NCI-H2196 (cell line): ENCODE measurements around the gene LGALS4.
"Not testable (repeated sequence)": the region's sequence is repeated elsewhere in the genome, so short reads cannot be mapped to it uniquely, and the experiment has no call there.

Experiments used
- DNase-seq: peaks from one replicate; lab custom pipeline; 2025; ENCODE audit not compliant: unreplicated experiment; lab: John Stamatoyannopoulos, UW

Gene LGALS4

DNA sequence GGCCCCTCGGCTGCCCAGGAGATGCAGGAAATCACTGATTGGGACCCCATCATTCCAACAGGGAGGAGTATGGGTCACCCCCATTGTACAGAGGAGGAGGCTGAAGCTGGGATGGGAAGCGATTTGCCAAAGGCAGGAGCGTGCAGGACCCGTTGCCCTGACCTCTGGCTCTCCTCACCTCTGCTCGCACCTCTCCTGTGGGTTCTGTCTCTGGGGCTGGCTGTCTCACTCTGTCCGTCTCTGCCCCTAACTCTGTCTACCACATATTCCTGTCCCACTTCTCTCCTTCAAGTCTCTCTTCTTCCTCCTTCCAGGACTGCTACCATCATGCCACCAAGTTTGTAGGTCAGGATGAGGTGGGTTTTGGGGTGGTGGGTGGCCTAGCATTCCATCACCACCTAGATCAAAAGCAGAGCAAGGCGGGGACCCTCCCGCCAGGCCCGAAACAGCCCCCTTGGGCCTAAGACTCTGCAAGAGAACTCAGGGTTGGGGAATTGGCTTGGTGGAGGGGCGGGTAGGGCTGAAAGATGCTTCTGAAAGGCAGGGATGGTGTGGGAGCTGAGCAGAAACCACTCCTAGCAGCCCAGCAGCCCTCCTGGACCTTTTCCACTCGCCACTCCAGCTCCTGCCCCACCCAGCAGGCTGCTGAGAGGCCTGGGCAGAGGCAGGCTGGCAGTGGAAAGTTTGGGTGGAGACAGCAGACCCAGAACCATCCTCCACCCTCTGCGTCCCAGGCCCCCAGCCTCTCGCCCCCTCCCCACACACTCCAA is 38.4 kb downstream of the LGALS4 start:
- no peak for DNase-seq

DNA sequence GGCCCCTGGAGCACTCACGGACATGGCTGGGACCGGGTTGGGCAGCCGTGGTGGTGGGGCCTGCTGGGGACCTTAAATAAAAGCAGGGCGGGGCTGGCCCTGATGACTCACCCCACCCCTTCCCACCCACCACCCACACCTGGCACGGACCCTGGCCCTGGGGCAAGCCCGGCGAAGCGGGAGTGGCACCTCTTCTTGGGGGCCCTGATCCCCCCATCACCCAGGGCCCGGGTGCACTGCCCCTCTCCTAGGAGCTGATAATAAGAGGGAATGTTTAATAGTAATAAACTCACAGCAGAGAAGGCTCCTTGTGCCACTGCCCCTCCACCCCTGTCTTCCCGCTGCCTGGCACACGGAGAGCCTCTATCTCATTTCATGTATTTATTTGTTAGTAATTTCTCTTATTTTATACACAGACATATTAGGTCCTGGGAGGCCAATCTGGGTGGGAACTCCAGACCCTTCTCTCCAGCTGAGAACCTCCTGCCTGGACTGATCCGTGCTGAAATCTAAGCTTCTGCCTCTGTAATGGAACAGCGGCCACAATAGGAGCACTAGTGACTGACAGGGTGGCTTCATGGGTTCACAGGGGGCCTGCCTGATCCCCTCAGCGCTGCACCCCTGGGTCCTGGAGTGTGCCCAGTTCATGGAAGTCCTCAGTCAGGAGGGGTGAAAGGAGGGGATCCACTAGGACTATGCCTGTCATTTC is 39.1 kb downstream of the LGALS4 start, which contains the start of gene LGALS7:
TSS of gene LGALS7 (minus strand) at position 49 of the 709 bp plus-strand sequence. CDS start at position 24, 25 bp downstream.
- no peak for DNase-seq

DNA sequence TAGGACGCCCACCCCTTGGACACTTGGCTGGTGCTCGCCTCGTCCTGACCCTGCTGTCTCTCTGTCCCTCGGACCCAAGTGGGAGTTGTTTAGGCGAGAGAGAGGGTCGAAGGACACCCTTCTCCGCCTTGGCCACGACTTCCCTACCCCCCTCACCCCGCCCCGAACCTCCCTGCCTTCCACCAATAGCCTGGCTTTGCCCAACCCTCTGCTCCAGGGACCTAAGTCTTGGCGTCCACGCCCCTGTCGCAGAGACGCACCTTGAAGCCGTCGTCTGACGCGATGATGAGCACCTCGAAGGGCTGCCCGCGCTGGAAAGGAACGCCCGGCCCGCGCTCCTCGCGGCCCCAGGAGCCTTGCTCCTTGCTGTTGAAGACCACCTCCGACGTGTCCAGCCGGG is 41.2 kb downstream of the LGALS4 start:
- DNase-seq, result not testable (repeated sequence)

DNA sequence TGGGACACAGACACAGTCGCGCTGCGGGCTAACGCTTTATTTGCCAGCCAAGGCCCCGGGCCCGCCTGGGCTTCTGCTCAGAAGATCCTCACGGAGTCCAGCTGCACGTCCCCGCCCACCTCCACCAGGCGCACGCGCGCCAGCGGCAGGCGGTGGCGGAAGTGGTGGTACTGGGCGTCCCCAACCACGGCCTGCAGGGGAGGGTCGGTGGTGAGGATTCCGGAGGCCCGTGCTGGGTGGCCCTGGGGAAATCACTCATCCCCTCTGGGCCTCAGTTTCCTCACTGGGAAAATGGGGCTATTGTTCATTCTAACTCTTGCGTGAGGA is 41.8 kb downstream of the LGALS4 start:
- DNase-seq, result not testable (repeated sequence)

DNA sequence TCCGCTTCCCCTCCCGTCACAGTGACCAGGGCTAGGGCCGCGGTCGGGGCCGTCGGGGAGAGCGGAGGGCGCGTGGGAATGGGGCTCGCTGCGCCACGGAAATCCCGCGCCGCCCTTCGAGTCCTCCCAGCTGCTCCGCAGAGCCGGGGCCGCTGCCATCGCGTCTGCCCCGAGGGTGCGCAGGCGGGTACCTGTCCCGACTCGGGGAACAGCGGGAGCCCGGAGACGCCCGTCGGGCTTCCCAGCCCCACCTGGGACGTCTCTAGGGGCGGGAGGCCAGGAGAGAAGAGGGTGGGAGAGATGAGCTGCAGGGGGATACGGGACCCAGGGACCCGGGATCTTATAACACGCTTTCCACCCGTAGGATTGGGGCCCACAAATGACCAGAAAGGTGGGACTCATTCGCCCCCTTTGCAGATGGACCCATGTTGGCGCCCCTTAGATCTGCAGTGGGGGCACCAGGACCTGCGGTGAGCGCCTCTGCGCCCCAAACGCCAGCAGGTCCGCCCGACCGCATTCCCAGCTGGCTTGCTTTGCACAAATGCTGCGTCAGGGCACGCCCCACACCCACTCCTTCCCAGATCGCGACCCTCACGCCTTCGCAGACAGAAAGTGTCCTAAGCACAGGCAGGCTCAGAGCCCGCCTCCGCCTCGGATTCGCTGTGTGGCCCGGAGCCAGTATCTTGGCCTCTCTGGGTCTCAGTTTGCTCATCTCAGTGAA is 42.4 kb downstream of the LGALS4 start:
- DNase-seq, result not testable (repeated sequence)

DNA sequence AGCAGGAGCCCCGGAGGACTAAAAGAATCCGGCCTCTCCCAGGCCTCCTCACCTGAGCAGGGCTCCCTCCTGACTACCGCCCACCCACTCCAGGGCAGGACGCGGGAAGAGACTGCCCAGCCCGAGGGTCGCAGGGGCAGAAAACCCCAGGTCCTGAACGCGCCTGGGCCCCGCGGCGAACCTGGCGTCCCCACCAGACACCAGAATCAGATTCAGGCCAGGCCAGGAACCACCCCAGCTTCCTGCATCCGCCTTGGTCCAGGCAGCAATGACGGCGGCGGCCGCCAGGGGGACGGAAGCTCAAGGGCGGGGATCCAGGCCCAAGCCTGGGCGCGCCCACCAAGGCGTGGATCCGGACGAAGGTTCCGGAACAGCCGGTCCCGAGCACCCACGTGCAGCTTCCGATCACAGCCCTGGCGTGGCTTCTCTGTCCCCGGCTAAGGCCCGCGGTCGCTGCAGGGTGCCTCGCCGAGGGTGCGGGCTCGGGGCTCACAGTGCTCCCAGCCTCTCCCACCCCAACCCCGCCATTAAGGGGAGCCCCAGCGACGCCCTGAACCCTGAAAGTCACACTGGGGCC is 43.0 kb downstream of the LGALS4 start:
- no peak for DNase-seq

DNA sequence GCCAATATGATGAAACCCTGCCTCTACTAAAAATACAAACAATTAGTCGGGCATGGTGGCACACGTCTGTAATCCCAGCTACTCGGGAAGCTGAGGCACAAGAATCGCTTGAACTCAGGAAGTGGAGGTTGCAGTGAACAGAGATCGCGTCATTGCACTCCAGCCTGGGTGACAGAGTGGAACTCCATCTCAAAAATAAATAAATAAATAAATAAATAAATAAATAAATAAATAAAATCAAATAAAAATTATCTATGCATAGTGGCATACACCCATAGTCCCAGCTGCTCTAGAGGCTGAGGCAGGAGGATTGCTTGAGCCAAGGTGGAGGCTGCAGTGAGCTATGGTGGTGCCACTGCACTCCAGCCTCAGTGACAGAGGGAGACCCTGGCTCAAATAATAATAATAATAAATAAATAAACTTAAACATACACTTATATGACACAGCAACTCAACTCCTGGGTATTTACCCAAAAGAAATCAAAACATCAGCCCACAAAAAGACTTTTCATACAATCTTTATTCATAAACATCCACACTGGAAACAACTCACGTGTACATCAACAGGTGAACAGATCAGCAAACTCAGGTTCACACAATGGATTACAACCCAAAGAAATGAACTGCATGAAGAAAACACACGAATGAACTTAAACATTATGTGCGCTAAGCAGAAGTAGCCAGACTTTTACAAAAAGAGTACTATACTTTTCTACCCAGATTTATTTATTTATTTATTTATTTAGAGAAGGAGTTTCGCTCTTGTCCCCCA is 46.3 kb downstream of the LGALS4 start:
- DNase-seq, result no peak

DNA sequence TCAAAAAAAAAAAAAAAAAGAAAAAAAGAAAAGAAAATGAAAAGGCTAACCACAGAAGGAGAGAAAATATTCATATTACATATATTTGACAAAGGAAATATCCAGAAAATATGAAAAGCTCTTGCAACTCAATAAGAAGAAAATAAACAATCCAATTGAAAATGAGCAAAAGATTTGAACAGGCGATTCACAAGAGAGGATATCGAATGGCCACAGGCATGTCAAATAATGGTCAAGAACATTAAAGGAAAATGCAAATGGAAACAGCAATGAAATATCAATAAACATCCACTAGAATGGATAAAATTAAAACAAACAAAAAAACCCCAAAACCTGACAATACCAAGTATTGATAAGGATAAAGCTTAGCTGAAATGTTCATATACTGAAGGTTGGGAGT is 47.5 kb downstream of the LGALS4 start:
- DNase-seq, result no peak

DNA sequence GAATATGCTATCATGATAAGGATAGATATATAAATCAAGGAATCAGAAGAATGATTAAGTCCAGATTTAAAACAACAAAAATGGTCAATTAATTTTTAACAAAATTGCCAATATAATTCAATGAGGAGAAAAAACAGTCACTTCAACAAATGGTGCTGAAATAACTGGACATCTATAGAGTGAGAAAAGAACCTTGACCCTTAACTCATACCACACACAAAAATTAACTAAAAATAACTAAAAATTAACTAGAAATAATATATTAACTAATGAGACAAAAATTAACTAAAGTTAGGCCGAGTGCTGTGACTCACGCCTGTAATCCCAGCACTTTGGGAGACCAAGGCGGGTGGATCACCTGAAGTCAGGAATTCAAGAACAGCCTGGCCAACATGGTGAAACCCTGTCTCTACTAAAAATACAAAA is 48.9 kb downstream of the LGALS4 start:
- DNase-seq, result no peak

DNA sequence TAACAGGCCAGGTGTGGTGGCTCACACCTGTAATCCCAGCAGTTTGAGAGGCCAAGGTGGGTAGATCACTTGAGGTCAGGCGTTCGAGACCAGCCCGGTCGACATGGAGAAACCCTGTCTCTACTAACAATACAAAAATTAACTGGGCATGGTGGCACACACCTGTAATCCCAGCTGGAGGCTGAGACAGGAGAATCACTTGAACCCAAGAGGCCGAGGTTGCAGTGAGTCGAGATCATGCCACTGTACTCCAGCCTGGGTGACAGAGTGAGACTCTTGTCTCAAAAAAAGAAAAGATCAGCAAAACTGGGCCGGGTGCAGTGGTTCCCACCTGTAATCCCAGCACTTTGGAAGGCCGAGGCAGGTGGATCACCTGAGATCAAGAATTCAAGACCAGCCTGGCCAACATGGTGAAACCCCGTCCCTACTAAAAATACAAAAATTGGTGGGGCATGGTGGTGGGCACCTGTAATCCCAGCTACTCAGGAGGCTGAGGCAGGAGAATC is 50.8 kb downstream of the LGALS4 start:
- DNase-seq, result not testable (repeated sequence)

DNA sequence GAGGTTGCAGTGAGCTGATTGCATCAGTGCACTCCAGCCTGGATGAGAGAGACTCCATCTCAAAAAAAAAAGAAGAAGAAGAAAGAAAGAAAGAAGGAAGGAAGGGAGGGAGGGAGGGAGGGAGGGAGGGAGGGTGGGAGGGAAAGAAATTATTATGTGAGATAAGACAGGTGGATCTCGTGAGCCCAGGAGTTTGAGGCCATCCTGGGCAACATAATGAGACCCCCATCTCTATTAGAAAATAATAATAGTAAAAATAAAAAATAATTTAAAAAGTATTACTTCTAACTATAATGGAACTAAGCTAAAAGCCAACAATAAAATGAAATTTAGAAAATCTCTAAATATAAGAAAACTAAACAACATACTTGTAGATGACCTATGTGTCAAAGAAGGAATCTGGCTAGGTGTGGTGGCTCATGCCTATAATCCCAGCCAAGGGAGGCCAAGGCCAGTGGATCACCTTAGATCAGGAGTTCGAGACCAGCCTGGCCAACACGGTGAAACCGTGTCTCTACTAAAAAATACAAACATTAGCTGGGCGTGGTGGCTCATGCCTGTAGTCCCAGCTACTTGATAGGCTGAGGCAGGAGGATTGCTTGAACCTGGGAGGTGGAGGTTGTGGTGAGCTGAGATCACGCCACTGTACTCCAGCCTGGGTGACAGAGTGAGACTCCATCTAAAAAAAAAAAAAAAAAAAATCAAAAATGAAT is 51.8 kb downstream of the LGALS4 start:
- DNase-seq, result not testable (repeated sequence)

DNA sequence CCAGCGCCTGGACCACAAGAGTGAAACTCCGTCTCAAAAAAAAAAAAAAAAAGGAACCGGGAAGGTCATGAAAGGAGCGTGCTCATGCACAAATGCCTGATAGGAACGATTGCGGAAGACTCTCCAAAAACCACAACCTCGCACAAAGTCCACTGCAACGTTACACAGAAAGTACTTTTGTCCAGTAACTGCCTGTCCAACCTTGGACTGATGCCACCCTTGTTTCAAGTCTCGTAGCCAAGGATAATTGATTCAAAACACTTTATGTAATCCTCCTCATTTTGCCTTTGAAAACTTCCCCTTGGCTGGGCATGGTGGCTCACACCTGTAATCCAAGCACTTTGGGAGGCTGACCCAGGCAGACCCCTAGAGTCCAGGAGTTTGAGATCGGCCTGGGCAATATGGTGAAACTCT is 53.1 kb downstream of the LGALS4 start:
- no peak for DNase-seq

DNA sequence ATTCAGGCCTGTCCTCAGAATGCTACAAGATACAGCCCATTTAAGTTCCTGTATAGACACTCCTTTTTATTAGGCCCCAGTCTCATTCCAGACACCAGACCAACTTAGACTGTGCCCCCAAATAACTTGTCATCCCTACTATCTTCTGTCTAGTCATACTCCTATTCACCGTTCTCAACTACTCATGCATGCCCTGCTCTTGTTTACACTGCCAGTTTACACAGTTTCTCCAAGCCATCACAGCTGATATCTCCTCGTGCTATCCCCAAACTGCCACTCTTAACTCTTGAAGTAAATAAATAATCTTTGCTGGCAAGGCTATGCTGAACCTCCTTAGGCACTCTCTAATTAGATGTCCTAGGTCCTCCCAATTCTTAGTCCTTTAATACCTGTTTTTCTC is 58.5 kb downstream of the LGALS4 start:
- DNase-seq, result not testable (repeated sequence)

DNA sequence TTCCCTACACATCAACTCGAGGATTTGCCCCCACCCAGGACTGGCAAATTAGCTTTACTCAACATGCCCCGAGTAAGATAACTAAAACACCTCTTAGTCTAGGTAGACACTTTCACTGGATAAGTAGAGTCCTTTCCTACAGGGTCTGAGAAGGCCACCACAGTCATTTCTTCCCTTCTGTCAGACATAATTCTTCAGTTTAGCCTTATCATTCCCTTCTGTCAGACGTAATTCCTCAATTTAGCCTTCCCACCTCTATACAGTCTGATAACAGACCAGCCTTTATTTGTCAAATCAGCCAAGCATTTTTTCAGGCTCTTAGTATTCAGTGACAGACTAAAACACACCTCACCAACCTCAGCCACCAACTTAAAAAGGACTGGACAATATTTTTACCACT is 59.0 kb downstream of the LGALS4 start:
- DNase-seq, result not testable (repeated sequence)
